NB4 (cell line): ENCODE data around the gene SUN5.

Experiments
- DNase-seq: peaks from one replicate; pipeline ENCODE4 v3.0.0; 2010; ENCODE audit warnings: low read depth
- H3K4me3 ChIP-seq: one replicate; pipeline ENCODE4 v1.5.1; 2011; ENCODE audit warnings: mild to moderate bottlenecking, low read depth, low read length, moderate library complexity
- CTCF ChIP-seq: IDR thresholded peaks from one replicate; pipeline ENCODE4 v1.5.1; 2012; ENCODE audit warnings: low read depth, low read length
- MAX ChIP-seq: IDR thresholded peaks from 2 replicates; pipeline ENCODE4 v1.6.1; 2011; ENCODE audit warnings: low read depth, low read length
- MYC ChIP-seq: IDR thresholded peaks from 2 replicates; pipeline ENCODE4 v1.6.1; 2011; ENCODE audit warnings: low read depth, low read length
- POLR2A ChIP-seq: IDR thresholded peaks from 2 replicates; pipeline ENCODE4 v1.6.1; 2011; ENCODE audit warnings: mild to moderate bottlenecking; ENCODE audit not compliant: insufficient read length; ENCODE audit errors: extremely low read depth

SUN5 gene

GRCh38 chr20:33027769-33028751 is 23.8 kb upstream of the SUN5 start:
- no peak overlapping the region for H3K4me3 ChIP-seq
- no peak for DNase-seq
- TF ChIP-seq POLR2A: no peak
- no peak for TF ChIP-seq CTCF
- TF ChIP-seq MAX: no peak
- no peak for TF ChIP-seq MYC

GRCh38 chr20:33026779-33027759 is 22.8 kb upstream of the SUN5 start:
- no peak for DNase-seq

GRCh38 chr20:33026072-33026778 is 22.0 kb upstream of the SUN5 start:
- no peak overlapping the region for H3K4me3 ChIP-seq
- TF ChIP-seq MAX (no peak), POLR2A (no peak), CTCF (no peak), MYC (no peak)
- no peak for DNase-seq

More at GRCh38 chr20:33026779-33027759, 22.8 kb upstream of the SUN5 start:
- TF ChIP-seq MYC (no peak), MAX (no peak), POLR2A (no peak), CTCF (no peak)
- no peak overlapping the region for H3K4me3 ChIP-seq

- no peak for DNase-seq
- TF ChIP-seq CTCF: no peak
- no peak for TF ChIP-seq POLR2A
- TF ChIP-seq MAX: no peak
- TF ChIP-seq MYC: no peak
- no peak overlapping the region for H3K4me3 ChIP-seq
Observed at GRCh38 chr20:33025318-33025876, 21.2 kb upstream of the SUN5 start.
